H9 (cell line): ENCODE results near the gene ADAMTS8. TPM values are rescaled to one million over a fixed set of nuclear protein-coding genes. Genes with fewer than 3 reads are reported as not detected.

ENCODE experiments used
- DNase-seq: peaks from one replicate; pipeline ENCODE4 v3.0.0-alpha.2; 2017
- H2AFZ ChIP-seq: one replicate; pipeline ENCODE4 v1.6.1; 2013; ENCODE audit warnings: mild to moderate bottlenecking, low read length, control low read depth, moderate library complexity
- H2AK5ac ChIP-seq: 2 replicates; pipeline ENCODE4 v1.6.1; 2013; ENCODE audit warnings: low read length, control low read depth, mixed read lengths; ENCODE audit not compliant: insufficient read length
- H2BK120ac ChIP-seq: one replicate; pipeline ENCODE4 v1.6.1; 2013; ENCODE audit warnings: low read depth, mild to moderate bottlenecking, low read length, control low read depth, inconsistent platforms; ENCODE audit not compliant: poor library complexity, severe bottlenecking
- H2BK12ac ChIP-seq: 2 replicates; pipeline ENCODE4 v1.6.1; 2013; ENCODE audit warnings: low read length, control low read depth, mixed read lengths, low read depth; ENCODE audit not compliant: insufficient read length
- H2BK15ac ChIP-seq: 2 replicates; pipeline ENCODE4 v1.6.1; 2013; ENCODE audit warnings: low read depth, low read length, control low read depth
- H2BK20ac ChIP-seq: one replicate; pipeline ENCODE4 v1.6.1; 2013; ENCODE audit warnings: low read depth, mild to moderate bottlenecking, low read length, control low read depth, inconsistent platforms; ENCODE audit not compliant: poor library complexity, severe bottlenecking
- H2BK5ac ChIP-seq: 2 replicates; pipeline ENCODE4 v1.6.1; 2013; ENCODE audit warnings: low read length, control low read depth, mixed read lengths; ENCODE audit not compliant: insufficient read length
- H3K14ac ChIP-seq: 2 replicates; pipeline ENCODE4 v1.6.1; 2013; ENCODE audit warnings: low read length, control low read depth; ENCODE audit not compliant: insufficient read depth
- H3K18ac ChIP-seq: 2 replicates; pipeline ENCODE4 v1.6.1; 2013; ENCODE audit warnings: low read depth, mild to moderate bottlenecking, mixed read lengths, low read length, control low read depth; ENCODE audit not compliant: insufficient read length
- H3K23ac ChIP-seq: 2 replicates; pipeline ENCODE4 v1.6.1; 2013; ENCODE audit warnings: low read length, control low read depth, mixed read lengths, low read depth; ENCODE audit not compliant: insufficient read length
- H3K23me2 ChIP-seq: 2 replicates; pipeline ENCODE4 v1.6.1; 2013; ENCODE audit warnings: low read depth, mild to moderate bottlenecking, mixed read lengths, low read length, control low read depth; ENCODE audit not compliant: insufficient read length, poor library complexity, severe bottlenecking
- H3K27ac ChIP-seq: 2 replicates; pipeline ENCODE4 v1.5.1; 2013; ENCODE audit warnings: low read length, control low read depth, mixed read lengths, low read depth; ENCODE audit not compliant: insufficient read length
- H3K27me3 ChIP-seq: 2 replicates; pipeline ENCODE4 v1.6.1; 2013; ENCODE audit warnings: low read length, control low read depth, inconsistent platforms; ENCODE audit not compliant: insufficient read depth
- H3K4ac ChIP-seq: 2 replicates; pipeline ENCODE4 v1.6.1; 2013; ENCODE audit warnings: low read depth, mild to moderate bottlenecking, control low read depth, inconsistent platforms, low read length, moderate library complexity
- H3K4me1 ChIP-seq: 2 replicates; pipeline ENCODE4 v1.6.1; 2013; ENCODE audit warnings: low read length, control low read depth, inconsistent platforms; ENCODE audit not compliant: insufficient read depth
- H3K4me2 ChIP-seq: 2 replicates; pipeline ENCODE4 v1.6.1; 2013; ENCODE audit warnings: low read length, control low read depth, mixed read lengths; ENCODE audit not compliant: insufficient read length, insufficient read depth
- H3K56ac ChIP-seq: 2 replicates; pipeline ENCODE4 v1.6.1; 2013; ENCODE audit warnings: low read depth, mild to moderate bottlenecking, mixed read lengths, low read length, control low read depth; ENCODE audit not compliant: insufficient read length
- H3K79me1 ChIP-seq: 2 replicates; pipeline ENCODE4 v1.6.1; 2013; ENCODE audit warnings: low read depth, mild to moderate bottlenecking, moderate library complexity, low read length, control low read depth, inconsistent platforms; ENCODE audit not compliant: insufficient read depth, poor library complexity, severe bottlenecking
- H3K79me2 ChIP-seq: 2 replicates; pipeline ENCODE4 v1.6.1; 2013; ENCODE audit warnings: low read length, control low read depth, inconsistent platforms; ENCODE audit not compliant: insufficient read depth
- H3K9ac ChIP-seq: 2 replicates; pipeline ENCODE4 v1.6.1; 2013; ENCODE audit warnings: low read length, control low read depth, mixed read lengths; ENCODE audit not compliant: insufficient read length; ENCODE audit errors: extremely low read depth
- H3K9me3 ChIP-seq: one replicate; pipeline ENCODE4 v1.6.1; 2013; ENCODE audit warnings: low read depth, low read length, inconsistent platforms; ENCODE audit not compliant: control insufficient read depth
- H3T11ph ChIP-seq: one replicate; pipeline ENCODE4 v1.6.1; 2013; ENCODE audit warnings: mild to moderate bottlenecking, low read length, control low read depth, inconsistent platforms
- H4K20me1 ChIP-seq: one replicate; pipeline ENCODE4 v1.6.1; 2013; ENCODE audit not compliant: control insufficient read depth, insufficient read length, insufficient read depth
- H4K5ac ChIP-seq: 2 replicates; pipeline ENCODE4 v1.6.1; 2013; ENCODE audit warnings: low read depth, mild to moderate bottlenecking, mixed read lengths, low read length, control low read depth; ENCODE audit not compliant: insufficient read length
- H4K8ac ChIP-seq: replicated peaks from 2 replicates; pipeline ENCODE4 v1.6.1; 2013; ENCODE audit warnings: low read length, control low read depth, mixed read lengths, low read depth; ENCODE audit not compliant: insufficient read length
- H4K91ac ChIP-seq: 2 replicates; pipeline ENCODE4 v1.6.1; 2013; ENCODE audit warnings: low read depth, mild to moderate bottlenecking, moderate library complexity, mixed read lengths, low read length, control low read depth; ENCODE audit not compliant: insufficient read length
- H3K27ac Mint-ChIP-seq, 3 experiments: 2 replicates in 2 of 3; 3 replicates in 1 of 3; pipeline ENCODE4 v1.8.0; 2020 to 2021; ENCODE audit warnings: mixed read lengths in 3 of 3, mild to moderate bottlenecking in 1 of 3, moderate library complexity in 1 of 3
- H3K27me3 Mint-ChIP-seq: 2 replicates; pipeline ENCODE4 v1.8.0; 2021; ENCODE audit warnings: low read depth, mild to moderate bottlenecking, moderate library complexity, mixed read lengths
- H3K36me3 Mint-ChIP-seq, 3 experiments: 2 replicates in 2 of 3; 3 replicates in 1 of 3; pipeline ENCODE4 v1.8.0; 2020 to 2021; ENCODE audit warnings: low read depth in 3 of 3, mixed read lengths in 3 of 3; ENCODE audit not compliant: insufficient read depth in 1 of 3
- H3K4me1 Mint-ChIP-seq, 2 experiments: 2 replicates each; pipeline ENCODE4 v1.8.0; 2020; ENCODE audit warnings: mixed read lengths in 2 of 2
- H3K4me3 Mint-ChIP-seq, 2 experiments: 2 replicates in 1 of 2; 3 replicates in 1 of 2; pipeline ENCODE4 v1.8.0; 2020 to 2021; ENCODE audit warnings: mild to moderate bottlenecking in 2 of 2, mixed read lengths in 2 of 2, moderate library complexity in 1 of 2
- H3K9me3 Mint-ChIP-seq, 2 experiments: 2 replicates in 1 of 2; 3 replicates in 1 of 2; pipeline ENCODE4 v1.8.0; 2020; ENCODE audit warnings: mild to moderate bottlenecking in 2 of 2, mixed read lengths in 2 of 2, moderate library complexity in 1 of 2
- CTCF ChIP-seq: fragments of 200-600 bp; sonication (generic); conservative IDR thresholded peaks from 3 replicates; pipeline ENCODE4 v1.8.0; 2021; ENCODE audit warnings: antibody characterized with exemption, mild to moderate bottlenecking
- WGBS: extraction: QIAGEN DNeasy Blood & Tissue Kit; methylation state at CpG from one replicate; pipeline ENCODE4 v1.1.7; 2013; ENCODE audit warnings: missing lambda C conversion rate, low lambda C conversion rate, mixed read lengths; ENCODE audit not compliant: insufficient read length; ENCODE audit errors: extremely low coverage; 5-methylcytosine and 5-hydroxymethylcytosine counted together
- total RNA-seq: library from RNA; stranded (reverse); gene quantifications from 2 replicates; pipeline ENCODE4 v1.2.1, GENCODE V29; 2021

The ADAMTS8 gene
- total RNA-seq, 1 experiment from 2014 or later, result 5.0 TPM

- no peak overlapping the region for H3K18ac ChIP-seq
- H3K9me3 ChIP-seq, result no peaks in the 10 kb centered on the region
- H2AK5ac ChIP-seq, result no peak overlapping the region
- no peak overlapping the region for H2AFZ ChIP-seq
- no CpG with 5 or more reads among the region's 52 CpGs for WGBS
- Mint-ChIP-seq H3K4me3 (no peak overlapping the region), H3K27ac (no peak overlapping the region), H3K4me1 (peaks cover 3 to 4% of the 10 kb centered on the region in 2 experiments; a peak in 2 of 4 replicates), H3K27me3 (no peaks in the 10 kb centered on the region; the same call in 1 of the 2 replicates), H3K36me3 (no peaks in the 10 kb centered on the region), H3K9me3 (no peaks in the 10 kb centered on the region)
- no peak overlapping the region for H3T11ph ChIP-seq
- no peak overlapping the region for H4K5ac ChIP-seq
- no peak overlapping the region; the same call in 1 of the 2 replicates for H3K14ac ChIP-seq
- H3K23me2 ChIP-seq, result no peaks in the 10 kb centered on the region
- no peak overlapping the region for H3K9ac ChIP-seq
- H3K79me1 ChIP-seq, result no peaks in the 10 kb centered on the region
- TF ChIP-seq CTCF, result no peak
- no peaks in the 10 kb centered on the region; the same call in 1 of the 2 replicates for H3K4me1 ChIP-seq
- H2BK20ac ChIP-seq, result no peak overlapping the region
- DNase-seq, result no peak
- H4K8ac ChIP-seq, result no peak overlapping the region
- H4K20me1 ChIP-seq, result no peaks in the 10 kb centered on the region
- no peak overlapping the region for H3K4me2 ChIP-seq
- no peak overlapping the region for H3K4ac ChIP-seq
- no peak overlapping the region for H3K56ac ChIP-seq
- no peak overlapping the region for H4K91ac ChIP-seq
- no peak overlapping the region for H2BK5ac ChIP-seq
- H3K23ac ChIP-seq, result no peak overlapping the region
- H2BK15ac ChIP-seq, result no peak overlapping the region
- H2BK12ac ChIP-seq, result no peak overlapping the region
- H3K27ac ChIP-seq, result no peak overlapping the region
- H2BK120ac ChIP-seq, result no peak overlapping the region
- no peaks in the 10 kb centered on the region for H3K79me2 ChIP-seq
- H3K27me3 ChIP-seq, result no peaks in the 10 kb centered on the region
Measured at GRCh38 chr11:130473056-130473794, 44.8 kb upstream of the ADAMTS8 start.
